Mesodermal cell (in vitro differentiated cells): Measurements from ENCODE around the gene LRRFIP1.
"Not testable (repeated sequence)": the region's sequence is repeated elsewhere in the genome, so short reads cannot be mapped to it uniquely, and the experiment has no call there.

Source experiments
- H3K27ac ChIP-seq: 2 replicates; pipeline ENCODE4 v1.7.0; 2013; ENCODE audit warnings: mild to moderate bottlenecking, low read depth, low read length, moderate library complexity; ENCODE audit not compliant: severe bottlenecking
- H3K36me3 ChIP-seq: 2 replicates; pipeline ENCODE4 v1.7.1; 2013; ENCODE audit warnings: mild to moderate bottlenecking, low read length, moderate library complexity; ENCODE audit not compliant: control insufficient read depth, insufficient read depth
- H3K4me1 ChIP-seq: one replicate; pipeline ENCODE4 v1.7.1; 2013; ENCODE audit warnings: mild to moderate bottlenecking, low read length; ENCODE audit not compliant: insufficient read depth, control insufficient read depth, poor library complexity, severe bottlenecking
- H3K4me3 ChIP-seq: 2 replicates; pipeline ENCODE4 v1.7.0; 2013; ENCODE audit warnings: low read length, control low read depth, mild to moderate bottlenecking; ENCODE audit not compliant: insufficient read depth, poor library complexity, severe bottlenecking; ENCODE audit errors: extremely low read depth
- H3K9me3 ChIP-seq: 2 replicates; pipeline ENCODE4 v1.7.1; 2013; ENCODE audit warnings: mild to moderate bottlenecking, low read length, moderate library complexity; ENCODE audit not compliant: control insufficient read depth
- WGBS, 2 experiments: methylation state at CpG; one replicate each; pipeline ENCODE4 v1.1.5; 2013; ENCODE audit warnings: missing lambda C conversion rate in 2 of 2; ENCODE audit not compliant: insufficient coverage in 2 of 2; 5-methylcytosine and 5-hydroxymethylcytosine counted together

LRRFIP1 gene

DNA sequence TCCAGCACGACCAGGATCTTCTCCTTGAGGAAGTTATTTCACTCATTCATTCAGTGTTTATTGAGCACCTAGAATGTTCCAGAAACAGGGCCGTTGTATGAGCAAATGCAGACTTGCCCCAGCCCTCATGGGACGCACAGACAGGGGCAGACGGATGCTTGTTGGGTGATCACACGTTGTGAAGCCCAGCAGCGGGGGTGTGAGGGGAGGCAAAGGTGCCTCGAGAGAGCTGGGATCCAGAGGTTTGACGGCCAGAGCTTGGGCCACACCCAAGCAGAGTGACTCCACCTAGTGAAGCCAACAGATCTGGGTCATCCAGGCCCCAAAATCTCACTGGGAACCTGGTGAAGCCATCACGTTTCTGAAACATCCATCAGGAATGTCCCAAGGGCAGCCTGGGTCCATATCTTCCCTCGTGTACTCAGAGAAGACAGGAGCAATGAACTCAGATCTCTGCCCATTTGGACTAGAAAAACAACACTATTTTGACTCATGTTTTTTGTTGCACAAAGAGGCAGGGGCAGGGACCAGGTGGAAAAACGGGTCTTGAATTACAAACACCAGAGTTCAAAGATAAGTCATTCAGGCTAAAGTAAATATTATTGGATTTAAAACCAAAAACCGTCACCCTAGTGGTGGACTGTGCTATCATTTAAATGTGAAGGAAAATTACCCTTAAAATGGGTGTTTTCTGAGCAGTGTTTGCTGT is 116.3 kb downstream of the LRRFIP1 start:
- no peaks in the 10 kb centered on the region for H3K4me1 ChIP-seq
- H3K27ac ChIP-seq, result no peak overlapping the region
- WGBS, 2 experiments, result 88 to 95% methylated on average over 10 to 11 of the region's 12 CpGs
- H3K9me3 ChIP-seq, result no peaks in the 10 kb centered on the region
- no peak overlapping the region for H3K4me3 ChIP-seq
- H3K36me3 ChIP-seq, result peaks cover 42% of the 10 kb centered on the region

DNA sequence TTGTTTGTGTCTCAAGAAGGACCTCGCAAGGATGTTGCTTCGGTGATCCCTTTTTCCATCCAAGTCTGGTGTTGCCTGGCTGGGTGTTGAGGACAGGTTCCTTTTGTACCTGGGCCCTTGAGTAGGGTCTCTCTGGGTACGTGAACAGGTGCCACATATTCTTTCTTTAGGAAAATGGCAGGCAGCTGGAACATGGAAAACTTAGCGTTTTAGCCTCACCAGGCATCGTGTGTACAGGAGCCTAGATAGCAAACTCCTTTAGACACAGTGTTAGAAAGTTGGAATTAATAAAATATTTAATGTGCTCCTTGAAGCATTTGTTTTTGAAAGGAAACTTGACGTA is 116.9 kb downstream of the LRRFIP1 start:
- H3K36me3 ChIP-seq, result peaks cover 47% of the 10 kb centered on the region
- no peaks in the 10 kb centered on the region for H3K9me3 ChIP-seq
- no peak overlapping the region for H3K27ac ChIP-seq
- 87 to 98% methylated on average over 4 to 5 of the region's 6 CpGs for WGBS, 2 experiments
- no peaks in the 10 kb centered on the region for H3K4me1 ChIP-seq
- H3K4me3 ChIP-seq, result no peak overlapping the region

DNA sequence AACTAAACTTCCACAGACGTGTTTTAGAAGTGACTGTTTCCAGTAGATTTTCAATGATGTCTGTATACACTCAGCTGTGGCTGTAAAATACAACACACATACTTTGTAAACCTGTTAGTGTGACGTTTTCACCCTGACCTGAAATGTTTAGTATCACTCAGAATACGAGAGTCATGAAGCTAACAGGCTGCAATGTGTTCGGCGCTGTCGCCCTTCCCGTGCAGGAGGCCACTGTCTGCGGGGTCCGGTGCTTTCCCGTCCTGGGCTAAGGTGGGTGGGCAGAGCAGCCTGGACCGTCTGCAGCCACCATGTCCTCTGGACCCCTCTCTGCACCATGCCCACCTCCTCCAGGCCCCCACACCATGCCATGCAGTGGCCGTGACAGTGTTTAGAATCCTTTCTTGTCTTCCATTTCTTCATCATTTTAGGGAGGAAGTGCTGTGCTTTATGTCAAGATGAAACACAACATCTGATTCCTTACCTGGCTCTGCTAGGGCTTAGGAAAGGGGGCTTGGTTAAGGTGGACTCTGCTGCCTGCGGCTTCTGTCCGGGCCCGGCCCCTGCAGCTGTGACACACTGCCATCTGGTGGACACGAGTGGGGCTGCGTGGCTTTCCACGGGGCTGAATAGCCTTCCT is 117.3 kb downstream of the LRRFIP1 start:
- H3K27ac ChIP-seq, result no peak overlapping the region
- peaks cover 47% of the 10 kb centered on the region for H3K36me3 ChIP-seq
- 70 to 76% methylated on average over 13 of the region's 18 CpGs for WGBS, 2 experiments
- H3K9me3 ChIP-seq, result no peaks in the 10 kb centered on the region
- H3K4me1 ChIP-seq, result no peaks in the 10 kb centered on the region
- H3K4me3 ChIP-seq, result no peak overlapping the region

DNA sequence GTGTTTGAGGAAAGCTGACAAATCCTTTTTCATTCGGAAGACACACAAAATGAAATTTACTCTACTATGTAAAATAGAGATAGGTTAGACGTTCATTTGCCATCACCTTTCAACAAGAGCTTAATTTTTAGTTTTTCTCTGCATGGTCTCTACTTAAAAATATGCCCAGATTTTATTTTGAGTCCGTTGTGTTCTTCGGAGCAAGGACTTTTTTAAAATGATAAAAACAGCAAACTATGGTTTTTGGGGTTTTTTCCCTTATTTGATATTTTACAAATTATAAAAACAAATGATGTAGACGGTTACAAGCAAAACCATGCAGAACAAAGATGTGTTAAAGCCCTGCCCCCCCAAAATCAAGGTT is 117.8 kb downstream of the LRRFIP1 start:
- Histone ChIP-seq H3K27ac (no peak overlapping the region), H3K9me3 (no peaks in the 10 kb centered on the region), H3K4me1 (no peaks in the 10 kb centered on the region), H3K4me3 (no peak overlapping the region), H3K36me3 (peaks cover 49% of the 10 kb centered on the region)
- 60% methylated on average over 1 of the region's 5 CpGs; no CpG with 5 or more reads in 1 of the 2 experiments for WGBS, 2 experiments

DNA sequence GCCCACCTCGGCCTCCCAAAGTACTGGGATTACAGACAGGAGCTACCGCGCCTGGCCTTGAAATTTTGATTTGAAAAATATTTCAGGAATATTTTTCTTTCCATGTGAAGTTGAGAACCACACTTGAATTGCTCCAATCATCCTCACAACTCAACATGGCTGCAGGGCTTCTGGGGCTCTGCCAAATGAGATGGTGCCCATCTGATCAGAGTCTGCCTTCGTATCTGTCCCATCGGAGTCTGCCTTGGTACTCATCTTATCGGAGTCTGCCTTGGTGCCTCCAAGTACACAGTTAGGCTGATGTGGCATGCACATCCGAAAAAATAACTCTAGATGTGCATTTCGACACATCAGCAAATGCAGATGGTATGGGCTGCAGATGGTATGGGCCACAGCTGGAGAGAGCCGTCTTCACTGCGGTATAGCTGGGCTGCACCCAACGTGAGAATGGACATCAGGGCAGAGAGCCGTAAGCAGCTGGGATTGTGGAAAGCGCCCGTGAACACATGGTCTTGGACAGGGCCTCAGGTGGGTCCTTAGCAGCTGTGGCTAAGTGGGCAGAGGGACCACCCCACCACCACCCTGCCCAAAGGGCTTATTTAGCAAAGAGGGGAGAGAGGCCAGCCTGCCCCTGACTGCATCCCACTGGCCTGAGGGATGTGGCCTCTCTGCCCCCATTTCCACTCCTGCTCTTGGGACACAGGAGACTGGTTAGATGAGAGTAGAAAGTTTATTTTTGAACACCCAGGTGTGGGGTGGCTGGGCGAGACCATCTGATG is 119.1 kb downstream of the LRRFIP1 start:
- H3K36me3 ChIP-seq, result peaks cover 57% of the 10 kb centered on the region
- 97% methylated on average over 10 to 15 of the region's 15 CpGs for WGBS, 2 experiments
- no peaks in the 10 kb centered on the region for H3K4me1 ChIP-seq
- H3K9me3 ChIP-seq, result no peaks in the 10 kb centered on the region
- no peak overlapping the region for H3K27ac ChIP-seq
- no peak overlapping the region for H3K4me3 ChIP-seq

DNA sequence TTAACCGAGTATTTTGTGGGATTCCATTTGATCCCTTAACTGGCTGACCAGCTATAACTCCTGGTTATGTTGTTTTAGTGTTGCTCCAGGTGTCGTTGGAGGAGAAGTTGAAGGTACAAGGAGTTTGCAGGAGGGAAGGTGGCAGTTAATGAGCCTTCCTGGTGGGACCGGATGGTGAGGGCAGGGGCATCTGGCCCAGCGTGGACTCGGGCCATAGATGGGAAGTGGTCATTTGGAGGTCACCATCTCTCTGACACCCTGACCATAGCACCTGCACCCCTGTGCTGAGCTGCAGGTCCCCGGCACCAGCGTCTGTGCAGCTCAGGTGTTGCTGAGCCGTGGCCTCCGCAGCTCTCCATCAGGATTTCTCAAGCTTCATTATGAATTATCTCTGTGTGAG is 119.8 kb downstream of the LRRFIP1 start:
- WGBS, 2 experiments, result 96 to 100% methylated on average over 6 to 8 of the region's 9 CpGs
- H3K36me3 ChIP-seq, result peaks cover 62% of the 10 kb centered on the region
- no peak overlapping the region for H3K27ac ChIP-seq
- no peak overlapping the region for H3K4me3 ChIP-seq
- no peaks in the 10 kb centered on the region for H3K4me1 ChIP-seq
- H3K9me3 ChIP-seq, result no peaks in the 10 kb centered on the region

DNA sequence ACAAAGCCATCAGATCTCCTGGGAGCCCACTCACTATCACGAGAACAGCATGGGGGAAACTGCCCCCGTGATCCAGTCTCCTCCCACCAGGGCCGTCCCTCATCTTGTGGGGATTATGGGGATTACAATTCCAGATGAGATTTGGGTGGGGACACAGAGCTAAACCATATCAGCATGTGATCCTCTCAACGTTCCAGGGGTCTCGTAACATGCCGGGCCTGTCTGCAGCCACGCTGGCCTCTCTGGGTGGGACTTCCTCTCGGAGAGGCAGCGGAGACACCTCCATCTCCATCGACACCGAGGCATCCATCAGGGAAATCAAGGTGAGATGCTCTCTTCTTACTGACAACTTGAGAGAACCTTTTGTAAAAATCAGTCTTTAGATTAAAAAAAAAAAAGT is 121.6 kb downstream of the LRRFIP1 start:
- Histone ChIP-seq H3K4me3 (no peak overlapping the region), H3K4me1 (no peaks in the 10 kb centered on the region), H3K27ac (no peak overlapping the region), H3K9me3 (no peaks in the 10 kb centered on the region), H3K36me3 (peaks cover 78% of the 10 kb centered on the region)
- 97 to 99% methylated on average over 9 to 11 of the region's 11 CpGs for WGBS, 2 experiments

DNA sequence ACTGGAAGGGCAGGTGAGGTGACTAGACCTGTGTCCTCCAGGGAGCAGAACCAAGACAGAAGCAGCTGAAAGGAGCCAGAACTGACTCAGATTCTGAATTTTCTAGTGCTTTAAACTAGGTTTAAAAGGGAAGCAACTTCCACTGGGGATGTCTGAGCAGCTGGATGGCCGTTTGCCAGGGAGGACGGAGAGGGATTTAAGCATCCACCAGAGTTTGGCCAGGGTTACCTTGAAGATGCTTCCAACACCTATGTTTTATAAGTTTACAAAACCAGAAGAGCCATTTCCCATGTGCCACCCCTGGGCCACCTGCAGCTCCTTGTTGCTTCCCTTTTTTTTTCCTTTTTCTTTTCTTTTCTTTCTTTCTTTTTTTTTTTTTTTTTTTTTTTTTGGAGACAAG is 122.6 kb downstream of the LRRFIP1 start:
- 100% methylated on average over 2 of the region's 2 CpGs for WGBS, 2 experiments
- Histone ChIP-seq H3K27ac (no peak overlapping the region), H3K36me3 (peaks cover 83% of the 10 kb centered on the region), H3K4me3 (no peak overlapping the region), H3K4me1 (peaks cover 6% of the 10 kb centered on the region), H3K9me3 (no peaks in the 10 kb centered on the region)

DNA sequence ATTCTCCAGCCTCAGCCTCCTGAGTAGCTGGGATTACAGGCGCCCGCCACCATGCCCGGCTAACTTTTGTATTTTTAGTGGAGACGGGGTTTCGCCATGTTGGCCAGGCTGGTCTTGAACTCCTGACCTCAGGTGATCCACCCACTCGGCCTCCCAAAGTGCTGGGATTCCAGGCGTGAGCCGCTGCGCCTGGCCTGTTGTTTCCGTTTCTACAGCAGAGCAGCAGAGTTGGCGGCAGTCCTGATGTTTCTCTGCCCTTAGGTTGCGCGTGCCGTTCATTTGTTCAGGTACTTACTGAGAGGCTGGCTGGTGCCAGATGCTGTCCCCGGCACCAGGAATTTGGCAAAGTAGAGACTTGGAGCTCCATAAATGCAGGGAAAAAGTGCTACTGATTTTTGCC is 123.1 kb downstream of the LRRFIP1 start:
- not testable (repeated sequence) for H3K4me3 ChIP-seq, H3K27ac ChIP-seq, H3K9me3 ChIP-seq, H3K4me1 ChIP-seq
- WGBS, 2 experiments, result 95 to 99% methylated on average over 11 to 13 of the region's 15 CpGs
- peaks cover 86% of the 10 kb centered on the region for H3K36me3 ChIP-seq

DNA sequence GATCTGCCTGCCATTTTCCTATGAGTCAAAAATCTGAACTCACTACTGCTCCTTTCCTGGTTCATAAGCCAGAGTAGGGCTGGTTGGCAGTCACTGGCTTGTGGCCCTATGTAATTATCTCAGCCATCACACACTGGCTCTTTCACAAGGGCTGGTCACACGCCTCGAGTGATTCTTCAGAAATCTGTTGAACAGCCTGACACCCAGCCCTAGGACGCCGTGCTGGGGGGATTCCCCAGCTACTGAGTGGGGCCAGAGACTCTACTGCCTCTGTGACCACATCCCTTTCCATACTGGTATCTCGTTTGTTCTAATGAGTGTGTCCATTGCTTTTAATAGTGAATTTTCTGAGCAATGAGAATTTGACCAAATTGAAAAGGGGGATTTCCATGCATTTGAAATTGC is 125.4 kb downstream of the LRRFIP1 start:
- no peak overlapping the region for H3K4me3 ChIP-seq
- H3K27ac ChIP-seq, result no peak overlapping the region
- H3K4me1 ChIP-seq, result peaks cover 7% of the 10 kb centered on the region
- no peaks in the 10 kb centered on the region for H3K9me3 ChIP-seq
- H3K36me3 ChIP-seq, result peaks cover 93% of the 10 kb centered on the region
- WGBS, 2 experiments, result 92 to 100% methylated on average over 2 to 5 of the region's 5 CpGs

DNA sequence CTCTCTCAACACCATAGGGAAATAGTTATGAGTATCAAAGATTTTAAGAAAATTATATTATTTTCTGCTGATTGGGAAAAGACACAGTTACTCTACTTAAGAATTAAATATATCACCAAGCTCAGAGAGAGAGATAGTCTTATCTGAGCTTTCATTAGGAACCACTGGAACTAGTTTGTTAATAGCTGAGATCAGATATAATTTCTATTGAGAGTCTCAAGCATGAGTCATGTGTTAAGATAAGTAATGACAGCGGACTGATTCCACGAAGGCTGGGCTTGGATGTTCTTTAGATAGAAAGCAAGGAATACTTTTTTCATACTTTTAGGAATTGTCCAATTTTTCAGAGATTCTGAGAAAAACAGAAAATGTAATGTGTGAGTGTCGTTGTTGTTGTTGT is 126.8 kb downstream of the LRRFIP1 start:
- WGBS, 2 experiments, result 100% methylated on average over 2 of the region's 3 CpGs; no CpG with 5 or more reads in 1 of the 2 experiments
- H3K27ac ChIP-seq, result peak overlapping the region; percentile 74
- H3K36me3 ChIP-seq, result peaks cover 91% of the 10 kb centered on the region
- peaks cover 7% of the 10 kb centered on the region for H3K4me1 ChIP-seq
- no peaks in the 10 kb centered on the region for H3K9me3 ChIP-seq
- H3K4me3 ChIP-seq, result no peak overlapping the region
